ENCODE measurements around the gene AGBL4. TPM values are rescaled to one million over a fixed set of nuclear protein-coding genes. Genes with fewer than 3 reads are reported as not detected.
A peak's percentile ranks its signal among the peaks of the same experiment; 100 is the strongest.

AGBL4 gene
- total RNA-seq, 3 donors from 2014 or later = 1.3 to 1.9 (median 1.8) TPM

GRCh38 chr1:48608882-48609281 is 1414.9 kb downstream of the AGBL4 start:
- no peak for DNase-seq (ENCODE audit: low spot score in 2 of 2)
- intact Hi-C loops (cut with DNase I; ENCODE audit: low total_unique reads) = no loop called here
- Histone ChIP-seq H3K4me3 (no peak overlapping the region), H3K36me3 (no peaks in the 10 kb centered on the region), H3K4me1 (no peaks in the 10 kb centered on the region), H3K9me3 (no peaks in the 10 kb centered on the region), H3K27me3 (no peaks in the 10 kb centered on the region), H3K27ac (no peak overlapping the region)
- no peak for TF ChIP-seq POLR2AphosphoS5 (IDR thresholded peaks at IDR 0.05)
- no peak for TF ChIP-seq POLR2A (IDR thresholded peaks at IDR 0.05)
- no peak for TF ChIP-seq CTCF (IDR thresholded peaks at IDR 0.05)

GRCh38 chr1:48603222-48603621 is 1420.5 kb downstream of the AGBL4 start:
- TF ChIP-seq POLR2AphosphoS5 (IDR thresholded peaks at IDR 0.05) (no peak), POLR2A (IDR thresholded peaks at IDR 0.05) (no peak), CTCF (IDR thresholded peaks at IDR 0.05) (no peak)
- no peaks in the 10 kb centered on the region for H3K9me3 ChIP-seq
- H3K4me3 ChIP-seq = no peak overlapping the region

GRCh38 chr1:48602349-48602748 is 1421.4 kb downstream of the AGBL4 start:
- TF ChIP-seq POLR2A (IDR thresholded peaks at IDR 0.05) = no peak
- no peak for DNase-seq (ENCODE audit: low spot score in 2 of 2)
- Histone ChIP-seq H3K27ac (peak overlapping the region; percentile 32 to 57), H3K27me3 (no peaks in the 10 kb centered on the region), H3K4me1 (no peaks in the 10 kb centered on the region), H3K4me3 (no peak overlapping the region), H3K9me3 (no peaks in the 10 kb centered on the region), H3K36me3 (no peaks in the 10 kb centered on the region)
- intact Hi-C loops (cut with DNase I; ENCODE audit: low total_unique reads) = no loop called here

More at GRCh38 chr1:48603222-48603621, 1420.5 kb downstream of the AGBL4 start:
- Histone ChIP-seq H3K27ac (no peak overlapping the region), H3K36me3 (no peaks in the 10 kb centered on the region), H3K27me3 (no peaks in the 10 kb centered on the region), H3K4me1 (no peaks in the 10 kb centered on the region)
- no peak for DNase-seq (ENCODE audit: low spot score in 2 of 2)
- intact Hi-C loops (cut with DNase I; ENCODE audit: low total_unique reads) = no loop called here

GRCh38 chr1:48600182-48600581 is 1423.6 kb downstream of the AGBL4 start:
- Histone ChIP-seq H3K4me1 (no peaks in the 10 kb centered on the region), H3K36me3 (no peaks in the 10 kb centered on the region), H3K27ac (no peak overlapping the region), H3K9me3 (no peaks in the 10 kb centered on the region), H3K4me3 (no peak overlapping the region), H3K27me3 (no peaks in the 10 kb centered on the region)
- no peak for DNase-seq (ENCODE audit: low spot score in 2 of 2)
- intact Hi-C loops (cut with DNase I; ENCODE audit: low total_unique reads) = no loop called here
- TF ChIP-seq CTCF (IDR thresholded peaks at IDR 0.05) = no peak
- TF ChIP-seq POLR2A (IDR thresholded peaks at IDR 0.05) = no peak
- TF ChIP-seq POLR2AphosphoS5 (IDR thresholded peaks at IDR 0.05) = no peak

GRCh38 chr1:48597663-48598062 is 1426.1 kb downstream of the AGBL4 start:
- no peaks in the 10 kb centered on the region for H3K4me1 ChIP-seq
- H3K27ac ChIP-seq = no peak overlapping the region
- intact Hi-C loops (cut with DNase I; ENCODE audit: low total_unique reads) = no loop called here
- no peaks in the 10 kb centered on the region for H3K36me3 ChIP-seq
- H3K27me3 ChIP-seq = no peaks in the 10 kb centered on the region
- TF ChIP-seq POLR2AphosphoS5 (IDR thresholded peaks at IDR 0.05) (no peak), CTCF (IDR thresholded peaks at IDR 0.05) (no peak), POLR2A (IDR thresholded peaks at IDR 0.05) (no peak)
- DNase-seq (ENCODE audit: low spot score in 2 of 2) = no peak
- H3K4me3 ChIP-seq = no peak overlapping the region
- H3K9me3 ChIP-seq = no peaks in the 10 kb centered on the region

- peak overlapping the region; percentile 69 to 72 for H3K27ac ChIP-seq
- DNase-seq (ENCODE audit: low spot score in 2 of 2) = peak in 1 of 2 donors; percentile 38
These were observed 1427.7 kb downstream of the AGBL4 start for GRCh38 chr1:48596046-48596445.

More at GRCh38 chr1:48596046-48596445, 1427.7 kb downstream of the AGBL4 start:
- Histone ChIP-seq H3K36me3 (no peaks in the 10 kb centered on the region), H3K4me1 (no peaks in the 10 kb centered on the region), H3K27me3 (no peaks in the 10 kb centered on the region), H3K9me3 (no peaks in the 10 kb centered on the region), H3K4me3 (no peak overlapping the region)
- intact Hi-C loops (cut with DNase I; ENCODE audit: low total_unique reads) = no loop called here
- TF ChIP-seq POLR2A (IDR thresholded peaks at IDR 0.05) (no peak), POLR2AphosphoS5 (IDR thresholded peaks at IDR 0.05) (no peak), CTCF (IDR thresholded peaks at IDR 0.05) (no peak)

All from breast epithelium (tissue), 4 donors.